Activated naive CD8-positive, alpha-beta T cell treated with anti-CD3 and anti-CD28 coated beads for 36 hours (primary cell): ENCODE measurements around the gene SPOCK2. TPM values are rescaled to one million over a fixed set of nuclear protein-coding genes. Genes with fewer than 3 reads are reported as not detected.
"Not testable (repeated sequence)": the region's sequence is repeated elsewhere in the genome, so short reads cannot be mapped to it uniquely, and the experiment has no call there.

Source experiments
- DNase-seq: peaks from one replicate; pipeline ENCODE4 v3.0.0; 2021
- H3K27ac Mint-ChIP-seq: one replicate; pipeline ENCODE4 v1.8.0; 2022; ENCODE audit warnings: mild to moderate bottlenecking, moderate library complexity, mixed read lengths
- H3K27me3 Mint-ChIP-seq: one replicate; pipeline ENCODE4 v1.8.0; 2022; ENCODE audit warnings: mild to moderate bottlenecking, mixed read lengths
- H3K36me3 Mint-ChIP-seq: one replicate; pipeline ENCODE4 v1.8.0; 2021; ENCODE audit warnings: mild to moderate bottlenecking, mixed read lengths
- H3K4me1 Mint-ChIP-seq: one replicate; pipeline ENCODE4 v1.8.0; 2021; ENCODE audit warnings: mixed read lengths
- H3K4me3 Mint-ChIP-seq: one replicate; pipeline ENCODE4 v1.8.0; 2022; ENCODE audit warnings: mild to moderate bottlenecking, moderate library complexity, mixed read lengths
- H3K9me3 Mint-ChIP-seq: one replicate; pipeline ENCODE4 v1.8.0; 2022; ENCODE audit warnings: mixed read lengths
- total RNA-seq, 2 experiments: library from RNA; stranded (reverse); gene quantifications; one replicate each; pipeline ENCODE4 v1.2.3, GENCODE V29; 2021

The SPOCK2 gene
- total RNA-seq, 2 experiments from 2014 or later, result 136 to 142 TPM

DNA sequence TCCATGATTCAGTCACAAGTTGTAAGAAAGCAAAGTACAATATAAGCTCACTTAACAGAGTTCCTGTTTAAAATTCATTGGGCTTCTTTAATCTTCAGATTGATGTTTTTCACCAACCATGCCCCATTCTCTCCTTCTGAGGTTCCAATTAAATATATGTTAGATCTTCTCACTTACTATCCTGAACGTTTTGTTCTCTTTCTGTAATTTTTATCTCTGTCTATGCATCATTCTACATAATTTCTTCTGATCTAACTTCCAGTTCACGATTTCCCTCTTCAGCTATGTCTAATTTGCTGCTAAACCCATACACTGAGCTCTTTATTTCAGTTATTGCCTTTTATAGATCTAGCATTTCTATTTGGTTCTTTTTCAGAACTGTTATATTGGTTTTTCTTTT lies 28.0 kb upstream of the SPOCK2 start:
- H3K36me3 Mint-ChIP-seq, result peaks cover 50% of the 10 kb centered on the region

GRCh38 chr10:72114706-72115450 lies 26.5 kb upstream of the SPOCK2 start:
- Mint-ChIP-seq H3K9me3 (peaks cover 10% of the 10 kb centered on the region), H3K36me3 (peaks cover 46% of the 10 kb centered on the region), H3K27ac (no peak overlapping the region), H3K27me3 (no peaks in the 10 kb centered on the region), H3K4me1 (peaks cover 31% of the 10 kb centered on the region), H3K4me3 (no peak overlapping the region)
- DNase-seq, result no peak

More for the DNA sequence above, 28.0 kb upstream of the SPOCK2 start:
- DNase-seq, result no peak
- Mint-ChIP-seq H3K4me3 (no peak overlapping the region), H3K27me3 (no peaks in the 10 kb centered on the region), H3K9me3 (peaks cover 10% of the 10 kb centered on the region), H3K27ac (no peak overlapping the region), H3K4me1 (peaks cover 27% of the 10 kb centered on the region)

- H3K27me3 Mint-ChIP-seq, result no peaks in the 10 kb centered on the region
- peak overlapping the region; percentile 9 for H3K27ac Mint-ChIP-seq
- H3K4me3 Mint-ChIP-seq, result no peak overlapping the region
- DNase-seq, result no peak
- no peaks in the 10 kb centered on the region for H3K9me3 Mint-ChIP-seq
- H3K4me1 Mint-ChIP-seq, result peaks cover 60% of the 10 kb centered on the region
- peaks cover 30% of the 10 kb centered on the region for H3K36me3 Mint-ChIP-seq
These were observed 22.5 kb upstream of the SPOCK2 start for GRCh38 chr10:72110673-72111401.

GRCh38 chr10:72109636-72110157 lies 21.3 kb upstream of the SPOCK2 start:
- H3K9me3 Mint-ChIP-seq, result no peaks in the 10 kb centered on the region
- H3K27ac Mint-ChIP-seq, result peak overlapping the region; percentile 89
- H3K27me3 Mint-ChIP-seq, result no peaks in the 10 kb centered on the region
- DNase-seq, result no peak
- H3K4me1 Mint-ChIP-seq, result peaks cover 62% of the 10 kb centered on the region
- H3K36me3 Mint-ChIP-seq, result peaks cover 31% of the 10 kb centered on the region
- H3K4me3 Mint-ChIP-seq, result peak overlapping the region; percentile 1

DNA sequence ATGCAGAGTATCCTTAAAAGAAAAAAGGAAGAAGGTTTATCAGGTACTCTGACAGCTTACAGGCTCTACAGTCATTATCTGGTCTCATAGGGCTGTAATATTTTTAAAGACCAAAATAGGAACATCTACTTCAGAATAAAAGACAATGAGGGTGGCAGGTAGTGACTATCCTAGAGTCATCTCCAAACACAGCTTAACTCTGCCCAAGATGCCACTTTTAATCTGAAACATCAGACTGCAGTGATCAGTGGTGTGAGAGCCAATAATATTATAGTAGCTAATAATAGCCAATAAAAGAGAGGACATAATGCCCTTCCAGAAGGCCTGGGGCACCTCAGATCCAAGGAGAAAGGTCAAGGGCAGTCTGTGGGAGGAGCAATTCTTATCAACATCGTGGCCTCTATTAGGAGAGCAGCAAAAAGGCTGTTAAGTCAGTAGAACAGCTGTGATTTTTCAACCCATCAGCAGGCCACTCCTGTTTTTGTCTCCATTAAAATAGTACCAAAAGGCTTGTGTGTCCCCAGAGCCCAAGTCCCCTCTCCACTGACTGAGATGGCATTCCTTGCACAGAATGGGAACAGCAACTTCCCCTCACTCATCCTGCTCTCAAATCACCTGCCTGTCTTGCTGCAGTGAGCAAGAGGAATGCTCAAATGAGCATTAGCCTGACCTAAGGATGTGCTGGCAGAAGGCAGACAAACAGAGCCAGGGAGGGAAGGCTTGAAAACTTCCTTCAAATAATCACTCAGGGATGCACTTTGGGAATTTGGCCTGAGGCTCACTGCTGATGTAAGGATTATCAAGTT lies 20.7 kb upstream of the SPOCK2 start:
- Mint-ChIP-seq H3K36me3 (peaks cover 33% of the 10 kb centered on the region), H3K4me3 (peak overlapping the region; percentile 38), H3K27ac (peak overlapping the region; percentile 89), H3K4me1 (peaks cover 68% of the 10 kb centered on the region), H3K9me3 (no peaks in the 10 kb centered on the region), H3K27me3 (no peaks in the 10 kb centered on the region)
- no peak for DNase-seq

GRCh38 chr10:72108004-72108370 lies 19.6 kb upstream of the SPOCK2 start:
- Mint-ChIP-seq H3K4me1 (peaks cover 69% of the 10 kb centered on the region), H3K4me3 (peak overlapping the region; percentile 74), H3K36me3 (peaks cover 36% of the 10 kb centered on the region), H3K27ac (peak overlapping the region; percentile 89)
- DNase-seq, H3K27me3 Mint-ChIP-seq, H3K9me3 Mint-ChIP-seq: not testable (repeated sequence)

GRCh38 chr10:72107325-72108003 lies 19.1 kb upstream of the SPOCK2 start:
- H3K27me3 Mint-ChIP-seq, result no peaks in the 10 kb centered on the region
- peak overlapping the region; percentile 89 for H3K27ac Mint-ChIP-seq
- H3K9me3 Mint-ChIP-seq, result no peaks in the 10 kb centered on the region
- peaks cover 39% of the 10 kb centered on the region for H3K36me3 Mint-ChIP-seq
- peak overlapping the region; percentile 74 for H3K4me3 Mint-ChIP-seq
- DNase-seq, result no peak
- H3K4me1 Mint-ChIP-seq, result peaks cover 70% of the 10 kb centered on the region

- H3K4me1 Mint-ChIP-seq, result peaks cover 75% of the 10 kb centered on the region
- H3K27me3 Mint-ChIP-seq, result no peaks in the 10 kb centered on the region
- DNase-seq, result no peak
These were observed 18.5 kb upstream of the SPOCK2 start for GRCh38 chr10:72106896-72107295.

GRCh38 chr10:72106154-72106849 lies 18.0 kb upstream of the SPOCK2 start:
- Mint-ChIP-seq H3K9me3 (no peaks in the 10 kb centered on the region), H3K4me3 (peak overlapping the region; percentile 74)

More at GRCh38 chr10:72106896-72107295, 18.5 kb upstream of the SPOCK2 start:
- Mint-ChIP-seq H3K27ac (peak overlapping the region; percentile 89), H3K9me3 (no peaks in the 10 kb centered on the region), H3K36me3 (peaks cover 41% of the 10 kb centered on the region), H3K4me3 (peak overlapping the region; percentile 74)

DNA sequence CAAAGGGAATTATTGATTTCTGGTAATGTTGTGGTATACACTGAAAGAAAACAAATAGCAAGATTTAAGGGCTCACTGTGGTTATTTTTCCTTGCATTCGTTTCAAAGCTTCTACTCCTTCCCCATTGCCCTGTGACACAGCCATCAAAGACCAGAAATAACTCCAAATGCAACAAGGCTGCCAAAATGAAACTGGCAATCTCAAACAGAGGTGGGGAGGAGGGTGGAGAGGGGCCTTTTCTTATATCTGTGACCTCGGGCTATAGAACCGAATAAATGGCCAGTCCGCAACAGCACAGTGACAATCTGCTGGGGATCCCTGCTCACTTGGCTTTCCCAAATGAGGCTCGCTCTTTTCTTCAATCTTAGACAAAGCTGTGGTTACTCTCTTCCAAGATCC lies 17.4 kb upstream of the SPOCK2 start:
- DNase-seq, result no peak
- Mint-ChIP-seq H3K4me3 (no peak overlapping the region), H3K27ac (peak overlapping the region; percentile 89), H3K4me1 (peaks cover 80% of the 10 kb centered on the region), H3K27me3 (no peaks in the 10 kb centered on the region), H3K9me3 (no peaks in the 10 kb centered on the region), H3K36me3 (peaks cover 51% of the 10 kb centered on the region)

More at GRCh38 chr10:72106154-72106849, 18.0 kb upstream of the SPOCK2 start:
- Mint-ChIP-seq H3K27ac (peak overlapping the region; percentile 89), H3K36me3 (peaks cover 46% of the 10 kb centered on the region), H3K27me3 (no peaks in the 10 kb centered on the region), H3K4me1 (peaks cover 80% of the 10 kb centered on the region)
- DNase-seq, result no peak

- peaks cover 78% of the 10 kb centered on the region for H3K4me1 Mint-ChIP-seq
These were observed 16.7 kb upstream of the SPOCK2 start for GRCh38 chr10:72105098-72105475.

GRCh38 chr10:72104472-72105097 lies 16.2 kb upstream of the SPOCK2 start:
- peaks cover 49% of the 10 kb centered on the region for H3K36me3 Mint-ChIP-seq
- H3K9me3 Mint-ChIP-seq, result no peaks in the 10 kb centered on the region
- H3K27ac Mint-ChIP-seq, result peak overlapping the region; percentile 89
- H3K4me1 Mint-ChIP-seq, result peaks cover 73% of the 10 kb centered on the region
- H3K27me3 Mint-ChIP-seq, result no peaks in the 10 kb centered on the region
- no peak overlapping the region for H3K4me3 Mint-ChIP-seq
- no peak for DNase-seq

More at GRCh38 chr10:72105098-72105475, 16.7 kb upstream of the SPOCK2 start:
- Mint-ChIP-seq H3K27me3 (no peaks in the 10 kb centered on the region), H3K4me3 (no peak overlapping the region), H3K36me3 (peaks cover 50% of the 10 kb centered on the region), H3K9me3 (no peaks in the 10 kb centered on the region), H3K27ac (peak overlapping the region; percentile 89)
- DNase-seq, result no peak

DNA sequence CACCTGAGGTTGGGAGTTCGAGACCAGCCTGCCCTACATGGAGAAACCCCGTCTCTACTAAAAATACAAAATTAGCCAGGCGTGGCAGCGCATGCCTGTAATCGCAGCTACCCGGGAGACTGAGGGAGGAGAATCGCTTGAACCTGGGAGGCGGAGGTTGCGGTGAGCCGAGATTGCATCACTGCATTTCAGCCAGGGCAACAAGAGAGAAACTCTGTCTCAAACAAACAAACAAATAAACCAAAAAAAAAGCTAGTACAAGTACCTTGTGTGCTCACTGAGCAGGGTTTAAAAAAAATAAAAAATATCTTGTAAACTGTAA lies 11.2 kb upstream of the SPOCK2 start:
- H3K27ac Mint-ChIP-seq, result no peak overlapping the region
- DNase-seq, result no peak
- no peaks in the 10 kb centered on the region for H3K27me3 Mint-ChIP-seq
- H3K9me3 Mint-ChIP-seq, result peaks cover 4% of the 10 kb centered on the region
- peaks cover 70% of the 10 kb centered on the region for H3K36me3 Mint-ChIP-seq
- H3K4me1 Mint-ChIP-seq, result peaks cover 60% of the 10 kb centered on the region
- H3K4me3 Mint-ChIP-seq, result no peak overlapping the region
